ENCODE results near the gene STK24.
"Not testable (repeated sequence)": the region's sequence is repeated elsewhere in the genome, so short reads cannot be mapped to it uniquely, and the experiment has no call there.

- TF ChIP-seq POLR2A (IDR thresholded peaks at IDR 0.05); CTCF (IDR thresholded peaks at IDR 0.05 in 4 of 5, conservative IDR thresholded peaks at IDR 0.05 in 1 of 5): not testable (repeated sequence)
Observed at GRCh38 chr13:98589516-98589915, 12.6 kb upstream of the STK24 start.

Data from gastrocnemius medialis (tissue), 4 donors.